Lower leg skin (tissue), 3 donors: ENCODE data around the gene ARAP1.

Experiments
- POLR2A ChIP-seq, 2 donors: fragments of 450-650 bp; IDR thresholded peaks; one replicate each; pipeline ENCODE4 v1.6.1; 2016 to 2017; ENCODE audit warnings: antibody characterized with exemption in 2 of 2, mild to moderate bottlenecking in 1 of 2, moderate library complexity in 1 of 2
- TF ChIP-seq, protein P1 (sequence below), 3 donors: fragments of 450-650 bp; IDR thresholded peaks; one replicate each; pipeline ENCODE4 v1.5.1; 2016; ENCODE audit warnings: antibody characterized with exemption in 3 of 3, mild to moderate bottlenecking in 3 of 3, moderate library complexity in 2 of 3

DNA sequence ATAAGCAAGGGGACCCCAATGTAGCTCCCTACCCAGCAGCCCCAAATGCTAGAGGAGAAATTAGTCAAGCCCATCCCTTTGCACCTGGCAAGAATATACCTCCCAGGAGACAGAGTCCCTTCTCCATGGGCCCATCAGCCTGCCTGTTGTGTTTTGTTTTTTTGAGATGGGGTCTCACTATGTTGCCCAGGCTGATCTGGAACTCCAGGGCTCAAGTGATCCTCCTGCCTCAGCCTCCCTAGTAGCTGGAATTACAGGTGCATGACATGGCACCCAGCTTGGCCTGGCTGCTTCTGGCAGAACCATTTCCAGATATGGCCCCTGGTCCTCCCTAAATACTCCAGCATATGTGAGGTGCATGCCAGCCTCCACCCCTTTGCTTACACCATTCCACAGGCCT is 100.1 kb downstream of the ARAP1 start:
- TF ChIP-seq, protein P1, sequence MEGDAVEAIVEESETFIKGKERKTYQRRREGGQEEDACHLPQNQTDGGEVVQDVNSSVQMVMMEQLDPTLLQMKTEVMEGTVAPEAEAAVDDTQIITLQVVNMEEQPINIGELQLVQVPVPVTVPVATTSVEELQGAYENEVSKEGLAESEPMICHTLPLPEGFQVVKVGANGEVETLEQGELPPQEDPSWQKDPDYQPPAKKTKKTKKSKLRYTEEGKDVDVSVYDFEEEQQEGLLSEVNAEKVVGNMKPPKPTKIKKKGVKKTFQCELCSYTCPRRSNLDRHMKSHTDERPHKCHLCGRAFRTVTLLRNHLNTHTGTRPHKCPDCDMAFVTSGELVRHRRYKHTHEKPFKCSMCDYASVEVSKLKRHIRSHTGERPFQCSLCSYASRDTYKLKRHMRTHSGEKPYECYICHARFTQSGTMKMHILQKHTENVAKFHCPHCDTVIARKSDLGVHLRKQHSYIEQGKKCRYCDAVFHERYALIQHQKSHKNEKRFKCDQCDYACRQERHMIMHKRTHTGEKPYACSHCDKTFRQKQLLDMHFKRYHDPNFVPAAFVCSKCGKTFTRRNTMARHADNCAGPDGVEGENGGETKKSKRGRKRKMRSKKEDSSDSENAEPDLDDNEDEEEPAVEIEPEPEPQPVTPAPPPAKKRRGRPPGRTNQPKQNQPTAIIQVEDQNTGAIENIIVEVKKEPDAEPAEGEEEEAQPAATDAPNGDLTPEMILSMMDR (IDR thresholded peaks at IDR 0.05): no peak
- TF ChIP-seq POLR2A (IDR thresholded peaks at IDR 0.05): no peak
